Fibroblast of peridontal ligament (primary cell): ENCODE results near the gene NCLN.
"Not testable (repeated sequence)": the region's sequence is repeated elsewhere in the genome, so short reads cannot be mapped to it uniquely, and the experiment has no call there.

ENCODE experiments used
- DNase-seq: peaks from one replicate; pipeline ENCODE4 v3.0.0-alpha.2; 2010; ENCODE audit errors: extremely low read depth

Gene NCLN

GRCh38 chr19:3183721-3184641 is 1.7 kb upstream of the NCLN start:
- DNase-seq = no peak

DNA sequence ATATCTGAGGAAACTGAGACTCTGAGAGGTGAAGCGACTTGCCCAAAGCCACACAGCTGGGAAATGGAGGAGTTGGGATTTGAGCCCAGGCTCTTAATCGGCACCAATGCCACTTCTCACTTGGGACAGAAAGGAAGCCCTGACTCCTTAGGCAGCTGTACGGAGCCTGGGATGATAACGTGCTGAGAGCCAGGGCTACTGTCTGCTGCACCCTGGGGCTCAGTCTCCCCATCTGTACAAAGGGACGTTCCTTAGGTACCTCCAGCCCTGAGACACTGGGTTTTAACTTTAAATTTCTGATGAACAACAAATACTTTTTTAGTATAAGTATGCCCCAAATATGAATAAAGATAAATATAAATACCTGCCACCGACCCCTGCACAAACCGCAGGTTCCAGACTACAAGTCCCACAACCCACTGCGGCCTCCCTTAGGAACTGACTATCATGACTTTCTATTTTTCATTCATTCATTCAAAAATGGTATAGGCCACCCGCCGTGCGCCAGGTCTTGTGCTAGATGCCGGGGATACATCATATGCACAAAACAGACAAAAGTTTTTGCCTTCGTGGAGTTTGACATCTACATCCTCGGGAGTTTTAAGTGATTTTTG is 776 bp upstream of the NCLN start:
- DNase-seq = no peak

DNA sequence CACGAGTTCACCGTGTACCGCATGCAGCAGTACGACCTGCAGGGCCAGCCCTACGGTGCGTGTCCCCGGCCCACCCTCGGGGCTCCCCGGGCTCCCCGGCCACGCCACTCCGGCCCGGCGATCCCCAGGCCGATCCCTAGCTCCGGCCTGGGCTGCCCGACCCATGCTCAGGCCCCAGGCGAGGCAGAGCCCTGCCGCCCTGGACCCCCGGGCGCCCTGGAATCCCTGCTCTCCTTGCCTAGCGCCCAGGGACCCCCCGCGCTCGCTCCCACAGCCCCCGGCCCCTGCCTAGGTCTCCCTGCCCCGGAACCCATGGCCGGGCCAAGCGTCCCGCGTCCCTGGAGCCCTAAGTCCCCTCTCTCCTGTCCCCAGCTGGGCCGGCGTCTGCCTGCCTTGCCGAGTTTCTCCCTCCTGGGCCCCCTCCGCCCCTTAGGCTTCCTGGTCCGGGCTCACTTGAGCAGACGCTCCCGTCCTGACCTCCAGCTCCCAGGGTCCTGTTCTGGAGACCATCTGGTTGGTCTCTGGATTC is 494 bp downstream of the NCLN start:
- no peak for DNase-seq

DNA sequence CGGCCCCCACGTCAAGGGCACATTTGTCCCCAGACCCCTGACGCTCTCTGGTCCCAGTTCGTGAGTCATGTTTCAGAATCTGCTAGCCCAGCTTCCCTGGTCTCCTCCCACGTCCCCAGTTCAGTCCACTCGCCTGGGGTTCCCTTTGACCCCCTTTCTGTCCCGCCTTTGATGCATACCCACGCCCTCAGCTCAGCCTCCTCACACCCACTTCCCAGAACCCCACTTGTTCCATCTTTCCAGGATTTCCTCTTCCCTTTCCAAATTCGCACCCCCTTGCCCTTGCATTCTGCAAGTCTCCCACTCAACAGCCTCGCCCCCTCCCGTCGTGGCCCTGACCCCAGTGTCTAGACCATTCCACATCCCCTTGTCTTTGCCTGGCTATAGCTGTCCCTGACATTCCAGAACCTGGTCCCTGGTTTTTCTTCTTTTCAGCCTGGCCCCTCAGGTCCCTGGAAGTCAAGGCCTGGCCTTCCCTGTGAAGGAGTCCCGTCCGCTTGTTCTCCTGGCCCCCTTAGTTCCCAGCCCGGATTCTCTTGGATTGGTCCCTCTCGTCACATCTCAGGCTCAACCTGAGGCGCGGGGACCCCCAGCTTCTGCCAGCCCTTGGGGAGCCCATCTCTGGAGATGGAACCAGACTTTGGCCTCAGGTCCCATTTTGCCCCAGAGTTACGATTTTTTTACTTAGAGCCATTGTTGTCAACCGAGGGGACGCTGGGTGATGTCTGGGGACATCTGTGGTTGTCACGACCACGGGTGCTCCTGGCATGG is 1.3 kb downstream of the NCLN start:
- DNase-seq = no peak

GRCh38 chr19:3187662-3188511 is 2.2 kb downstream of the NCLN start:
- no peak for DNase-seq

GRCh38 chr19:3188627-3189596 is 3.2 kb downstream of the NCLN start:
- no peak for DNase-seq

GRCh38 chr19:3189702-3190469 is 4.2 kb downstream of the NCLN start:
- no peak for DNase-seq

- no peak for DNase-seq
These were observed 4.7 kb downstream of the NCLN start for GRCh38 chr19:3190470-3190770.

DNA sequence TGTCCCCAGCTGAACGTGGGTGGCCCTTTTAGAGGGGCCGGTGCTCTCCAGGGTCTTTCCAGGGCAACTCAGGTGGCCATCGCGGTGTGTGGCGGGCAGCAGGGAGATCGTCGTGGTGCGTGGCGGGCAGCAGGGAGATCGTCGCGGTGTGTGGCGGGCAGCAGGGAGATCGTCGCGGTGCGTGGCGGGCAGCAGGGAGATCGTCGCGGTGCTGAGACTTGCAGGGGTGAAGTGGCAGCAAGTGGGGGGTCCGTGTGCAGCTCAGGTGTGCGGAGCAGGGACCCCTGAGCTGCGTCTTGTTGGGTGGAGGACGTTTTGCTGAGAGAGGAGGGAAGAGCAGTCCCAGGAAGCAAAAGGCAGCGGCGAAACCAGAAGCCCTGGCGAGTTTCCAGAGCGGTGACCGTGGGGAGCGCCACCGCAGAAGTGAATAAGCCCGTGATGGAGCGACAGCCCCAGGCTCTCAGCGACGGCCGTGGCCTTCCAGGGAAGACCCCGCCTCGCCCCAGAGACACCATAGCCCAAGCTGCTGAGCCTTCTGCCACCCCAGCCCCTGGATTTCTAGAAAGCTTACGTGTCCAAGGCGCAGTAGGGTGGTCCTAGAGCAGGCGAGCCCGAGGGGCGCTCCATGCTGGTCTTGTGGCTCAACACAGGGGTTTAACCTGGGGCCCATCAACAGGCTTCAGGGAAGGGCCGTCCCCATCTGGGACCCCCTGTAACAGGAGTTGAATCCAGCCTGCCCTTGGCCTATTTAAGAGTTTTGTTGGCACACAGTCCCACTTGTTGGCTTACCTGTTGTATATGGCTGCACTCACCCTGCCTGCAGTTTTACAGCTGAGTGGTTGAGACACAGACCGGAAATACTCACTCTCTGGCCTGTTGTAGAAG is 5.4 kb downstream of the NCLN start:
- no peak for DNase-seq

GRCh38 chr19:3191806-3192104 is 6.0 kb downstream of the NCLN start:
- not testable (repeated sequence) for DNase-seq

DNA sequence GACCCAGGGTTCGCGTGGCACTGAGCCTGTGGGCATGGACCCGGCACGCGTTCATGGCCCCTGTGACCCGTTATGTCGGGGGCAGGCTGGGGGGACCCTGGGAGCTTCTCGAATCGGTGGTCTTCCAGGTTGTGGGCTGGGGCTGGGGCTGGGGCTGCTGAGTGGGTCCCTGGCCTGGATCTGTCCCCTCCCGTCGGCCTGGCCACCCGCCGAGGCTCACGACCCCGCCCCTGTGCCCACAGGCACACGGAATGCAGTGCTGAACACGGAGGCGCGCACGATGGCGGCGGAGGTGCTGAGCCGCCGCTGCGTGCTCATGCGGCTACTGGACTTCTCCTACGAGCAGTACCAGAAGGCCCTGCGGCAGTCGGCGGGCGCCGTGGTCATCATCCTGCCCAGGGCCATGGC is 6.5 kb downstream of the NCLN start:
- DNase-seq = no peak

GRCh38 chr19:3192684-3193083 is 7.0 kb downstream of the NCLN start:
- no peak for DNase-seq

GRCh38 chr19:3193256-3194105 is 7.8 kb downstream of the NCLN start:
- no peak for DNase-seq

DNA sequence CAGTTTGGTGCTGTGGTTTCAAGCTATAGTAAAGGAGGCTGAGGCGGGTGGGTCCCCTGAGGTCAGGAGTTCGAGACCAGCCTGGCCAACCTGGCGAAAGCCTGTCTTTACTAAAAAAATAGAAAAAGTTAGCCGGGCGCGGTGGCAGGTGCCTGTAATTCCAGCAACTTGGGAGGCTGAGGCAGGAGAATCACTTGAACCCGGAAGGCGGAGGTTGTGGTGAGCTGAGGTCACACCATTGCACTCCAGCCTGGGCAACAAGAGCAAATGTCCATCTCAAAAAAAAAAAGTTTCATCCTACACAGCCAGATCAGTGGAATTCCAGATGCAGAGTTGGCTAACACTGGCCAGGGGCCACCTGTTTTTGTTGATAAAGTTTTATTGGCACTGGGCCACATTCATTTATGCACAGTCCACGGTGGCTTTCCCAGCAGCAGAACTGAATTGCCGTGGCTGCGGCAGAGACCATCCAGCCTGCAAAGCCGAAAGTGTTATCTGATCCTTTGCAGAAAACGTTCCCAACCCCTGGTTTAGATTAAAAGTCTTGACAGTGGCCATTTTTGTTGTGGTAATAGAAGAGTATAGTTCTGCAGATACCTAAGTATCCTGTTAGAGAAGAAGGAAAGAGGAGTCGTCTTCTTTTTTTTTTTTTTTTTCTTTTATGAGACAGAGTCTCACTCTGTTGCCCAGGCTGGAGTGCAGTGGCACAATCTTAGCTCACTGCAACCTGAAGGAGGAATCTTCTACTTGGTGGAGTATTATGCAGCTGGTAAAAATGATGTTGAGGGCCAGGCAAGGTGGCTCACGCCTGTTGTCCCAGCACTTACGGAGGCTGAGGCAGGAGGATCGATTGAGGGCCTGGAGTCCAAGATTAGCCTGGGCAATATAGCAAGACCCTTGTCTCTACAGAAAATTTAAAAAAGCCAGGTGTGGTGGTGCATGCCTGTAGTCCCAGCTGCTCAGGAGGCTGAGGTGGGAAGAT is 8.7 kb downstream of the NCLN start:
- no peak for DNase-seq

GRCh38 chr19:3196064-3196932 is 10.6 kb downstream of the NCLN start:
- DNase-seq = no peak

- DNase-seq = no peak
These were observed 11.1 kb downstream of the NCLN start for GRCh38 chr19:3196933-3197205.
